K562 (cell line): ENCODE results near the gene GFOD2. TPM values are rescaled to one million over a fixed set of nuclear protein-coding genes. Genes with fewer than 3 reads are reported as not detected.

ENCODE experiments used
- CHD4 ChIP-seq: fragments of 200-600 bp; sonication (generic); IDR thresholded peaks from 3 replicates; pipeline ENCODE4 v1.6.1; 2012; ENCODE audit warnings: low read depth, mild to moderate bottlenecking, mixed read lengths, low read length, inconsistent platforms; ENCODE audit not compliant: insufficient read depth, insufficient replicate concordance, poor library complexity, severe bottlenecking
- GTF2E2 ChIP-seq: fragments of 200-800 bp; sonication (Bioruptor generic); IDR thresholded peaks from 2 replicates; pipeline ENCODE4 v1.6.1; 2016; ENCODE audit warnings: missing genetic modification characterization, missing compliant biosample characterization
- KLF6 ChIP-seq: fragments of 250-450 bp; sonication (Bioruptor Pico); IDR thresholded peaks from 2 replicates; pipeline ENCODE4 v1.4.0; 2020; ENCODE audit warnings: mild to moderate bottlenecking, moderate library complexity, borderline replicate concordance
- MIER1 ChIP-seq: fragments of 450-650 bp; IDR thresholded peaks from 2 replicates; pipeline ENCODE4 v1.6.1; 2016; ENCODE audit warnings: antibody characterized with exemption, mild to moderate bottlenecking, low read depth
- MTA2 ChIP-seq: fragments of 450-650 bp; IDR thresholded peaks from 2 replicates; pipeline ENCODE4 v1.6.1; 2016; ENCODE audit warnings: low read depth
- NR2F6 ChIP-seq: fragments of 450-650 bp; formaldehyde crosslinking; IDR thresholded peaks from 2 replicates; pipeline ENCODE4 v1.4.0; 2020; ENCODE audit warnings: mild to moderate bottlenecking
- RBM15 ChIP-seq: fragments of 200-400 bp; formaldehyde crosslinking; IDR thresholded peaks from 2 replicates; pipeline ENCODE4 v1.6.1; 2018; ENCODE audit warnings: mild to moderate bottlenecking, low read length, moderate library complexity; ENCODE audit not compliant: insufficient read depth
- XRCC5 ChIP-seq: fragments of 200-400 bp; formaldehyde crosslinking; IDR thresholded peaks from 2 replicates; pipeline ENCODE4 v1.6.1; 2017; ENCODE audit warnings: low read depth, mild to moderate bottlenecking, low read length
- ZBTB7A ChIP-seq: IDR thresholded peaks from 2 replicates; pipeline ENCODE4 v1.6.1; 2011; ENCODE audit warnings: low read depth, mild to moderate bottlenecking, low read length, moderate library complexity, borderline replicate concordance; ENCODE audit not compliant: control insufficient read depth
- ZNF12 ChIP-seq: sonication (generic); formaldehyde crosslinking; IDR thresholded peaks from 2 replicates; pipeline ENCODE4 v1.4.0; 2020; ENCODE audit warnings: mild to moderate bottlenecking, missing genetic modification reagents
- ZNF134 ChIP-seq: fragments of 250-450 bp; sonication (Bioruptor Pico); conservative IDR thresholded peaks from 2 replicates; pipeline ENCODE4 v1.4.0; 2020
- ZNF551 ChIP-seq: fragments of 250-450 bp; sonication (Bioruptor Pico); IDR thresholded peaks from 2 replicates; pipeline ENCODE4 v1.5.0; 2021; ENCODE audit warnings: mild to moderate bottlenecking, moderate library complexity
- ZNF57 ChIP-seq: fragments of 450-650 bp; formaldehyde crosslinking; IDR thresholded peaks from 2 replicates; pipeline ENCODE4 v1.4.0; 2020; ENCODE audit warnings: mild to moderate bottlenecking, moderate library complexity
- ZNF586 ChIP-seq: fragments of 450-650 bp; formaldehyde crosslinking; conservative IDR thresholded peaks from 2 replicates; pipeline ENCODE4 v1.4.0; 2020; ENCODE audit warnings: mild to moderate bottlenecking, moderate library complexity
- ZNF695 ChIP-seq: fragments of 450-650 bp; formaldehyde crosslinking; IDR thresholded peaks from 2 replicates; pipeline ENCODE4 v1.4.0; 2020; ENCODE audit warnings: mild to moderate bottlenecking, moderate library complexity
- polyA plus RNA-seq, 8 experiments: library from polyadenylated mRNA; depleted of rRNA in 4 of 8; stranded (reverse) in 5 of 8; unstranded in 3 of 8; fragments of >200 nt; fragmentation: Nextera tagmentation in 2 of 8; fragmentation: Illumina TruSeq in 1 of 8; extraction: Ambion mirVana in 2 of 8; extraction: Trizol in 1 of 8; gene quantifications; 2 replicates each; pipeline versions ENCODE4 v1.2.1 to v1.2.3, GENCODE V29; 2011 to 2014; ENCODE audit warnings: inconsistent platforms in 1 of 8, missing spikeins in 1 of 8
- total RNA-seq, 7 experiments: library from RNA; depleted of rRNA in 6 of 7; stranded (reverse); fragments of >200 nt in 6 of 7; fragmentation: Illumina TruSeq in 2 of 7; extraction: Trizol in 2 of 7; gene quantifications; 2 replicates each; pipeline versions ENCODE4 v1.2.1 to v1.2.3, GENCODE V29; 2011 to 2021; ENCODE audit warnings: low replicate concordance in 1 of 7
- TF ChIP-seq, protein P1 (sequence below): fragments of 250-450 bp; sonication (Bioruptor Pico); IDR thresholded peaks from 2 replicates; pipeline ENCODE4 v1.4.0; 2020; ENCODE audit warnings: mild to moderate bottlenecking, moderate library complexity, borderline replicate concordance
- TF ChIP-seq, protein P2 (sequence below): fragments of 250-450 bp; sonication (Bioruptor Pico); IDR thresholded peaks from 2 replicates; pipeline ENCODE4 v1.6.1; 2021; ENCODE audit warnings: mild to moderate bottlenecking
- TF ChIP-seq, protein P3 (sequence below): fragments of 200-800 bp; sonication (Bioruptor generic); IDR thresholded peaks from 2 replicates; pipeline ENCODE4 v1.6.1; 2016; ENCODE audit warnings: missing genetic modification characterization, missing compliant biosample characterization
- TF ChIP-seq, protein P4 (sequence below): fragments of 450-650 bp; formaldehyde crosslinking; IDR thresholded peaks from 2 replicates; pipeline ENCODE4 v1.4.0; 2020; ENCODE audit warnings: mild to moderate bottlenecking

GFOD2 gene
- total and polyA plus RNA-seq, 9 of the 15 experiments (the other 6 are each of a cell fraction or from before 2014, with no cell fraction given) = 1.9 to 15.8 (median 11.1) TPM

DNA sequence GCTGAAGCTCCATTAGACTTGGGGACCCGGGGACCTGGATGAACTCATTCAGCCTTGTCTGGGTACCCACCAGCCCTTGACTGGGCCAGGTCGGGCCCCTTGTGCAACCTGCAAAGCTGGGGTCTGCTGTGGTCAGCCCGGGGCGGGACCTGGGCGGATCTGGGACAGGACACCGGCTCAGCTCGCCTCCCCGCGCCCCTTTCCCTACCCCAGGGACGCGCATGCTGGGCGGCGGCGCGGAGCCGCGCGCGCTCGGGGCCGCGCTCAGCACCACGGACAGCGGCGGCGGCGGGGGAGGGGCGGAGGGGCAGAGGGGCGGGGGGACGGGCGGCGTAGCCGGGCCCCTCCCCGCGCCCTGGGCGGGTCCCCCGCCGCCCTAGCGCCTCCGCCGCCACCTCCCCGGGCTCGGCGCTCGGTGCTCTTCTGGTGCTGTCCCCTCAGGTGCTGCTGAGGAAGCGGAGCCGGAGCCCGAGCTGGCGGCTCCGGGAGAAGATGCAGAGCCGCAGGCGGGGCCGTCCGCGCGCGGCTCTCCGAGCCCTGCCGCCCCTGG lies 66.5 kb downstream of the GFOD2 start (continued):
- TF ChIP-seq ZNF12 (CRISPR knock-in tag) = no peak
- TF ChIP-seq, protein P1, sequence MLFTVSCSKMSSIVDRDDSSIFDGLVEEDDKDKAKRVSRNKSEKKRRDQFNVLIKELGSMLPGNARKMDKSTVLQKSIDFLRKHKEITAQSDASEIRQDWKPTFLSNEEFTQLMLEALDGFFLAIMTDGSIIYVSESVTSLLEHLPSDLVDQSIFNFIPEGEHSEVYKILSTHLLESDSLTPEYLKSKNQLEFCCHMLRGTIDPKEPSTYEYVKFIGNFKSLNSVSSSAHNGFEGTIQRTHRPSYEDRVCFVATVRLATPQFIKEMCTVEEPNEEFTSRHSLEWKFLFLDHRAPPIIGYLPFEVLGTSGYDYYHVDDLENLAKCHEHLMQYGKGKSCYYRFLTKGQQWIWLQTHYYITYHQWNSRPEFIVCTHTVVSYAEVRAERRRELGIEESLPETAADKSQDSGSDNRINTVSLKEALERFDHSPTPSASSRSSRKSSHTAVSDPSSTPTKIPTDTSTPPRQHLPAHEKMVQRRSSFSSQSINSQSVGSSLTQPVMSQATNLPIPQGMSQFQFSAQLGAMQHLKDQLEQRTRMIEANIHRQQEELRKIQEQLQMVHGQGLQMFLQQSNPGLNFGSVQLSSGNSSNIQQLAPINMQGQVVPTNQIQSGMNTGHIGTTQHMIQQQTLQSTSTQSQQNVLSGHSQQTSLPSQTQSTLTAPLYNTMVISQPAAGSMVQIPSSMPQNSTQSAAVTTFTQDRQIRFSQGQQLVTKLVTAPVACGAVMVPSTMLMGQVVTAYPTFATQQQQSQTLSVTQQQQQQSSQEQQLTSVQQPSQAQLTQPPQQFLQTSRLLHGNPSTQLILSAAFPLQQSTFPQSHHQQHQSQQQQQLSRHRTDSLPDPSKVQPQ (CRISPR knock-in tag) = no peak
- no peak for TF ChIP-seq XRCC5
- TF ChIP-seq, protein P2, sequence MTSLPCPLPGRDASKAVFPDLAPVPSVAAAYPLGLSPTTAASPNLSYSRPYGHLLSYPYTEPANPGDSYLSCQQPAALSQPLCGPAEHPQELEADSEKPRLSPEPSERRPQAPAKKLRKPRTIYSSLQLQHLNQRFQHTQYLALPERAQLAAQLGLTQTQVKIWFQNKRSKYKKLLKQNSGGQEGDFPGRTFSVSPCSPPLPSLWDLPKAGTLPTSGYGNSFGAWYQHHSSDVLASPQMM (CRISPR knock-in tag) = no peak
- TF ChIP-seq MIER1 = peak; percentile 67; the same call in 1 of the 2 replicates
- no peak for TF ChIP-seq ZNF57 (CRISPR knock-in tag)
- no peak for TF ChIP-seq MTA2
- TF ChIP-seq, protein P3, sequence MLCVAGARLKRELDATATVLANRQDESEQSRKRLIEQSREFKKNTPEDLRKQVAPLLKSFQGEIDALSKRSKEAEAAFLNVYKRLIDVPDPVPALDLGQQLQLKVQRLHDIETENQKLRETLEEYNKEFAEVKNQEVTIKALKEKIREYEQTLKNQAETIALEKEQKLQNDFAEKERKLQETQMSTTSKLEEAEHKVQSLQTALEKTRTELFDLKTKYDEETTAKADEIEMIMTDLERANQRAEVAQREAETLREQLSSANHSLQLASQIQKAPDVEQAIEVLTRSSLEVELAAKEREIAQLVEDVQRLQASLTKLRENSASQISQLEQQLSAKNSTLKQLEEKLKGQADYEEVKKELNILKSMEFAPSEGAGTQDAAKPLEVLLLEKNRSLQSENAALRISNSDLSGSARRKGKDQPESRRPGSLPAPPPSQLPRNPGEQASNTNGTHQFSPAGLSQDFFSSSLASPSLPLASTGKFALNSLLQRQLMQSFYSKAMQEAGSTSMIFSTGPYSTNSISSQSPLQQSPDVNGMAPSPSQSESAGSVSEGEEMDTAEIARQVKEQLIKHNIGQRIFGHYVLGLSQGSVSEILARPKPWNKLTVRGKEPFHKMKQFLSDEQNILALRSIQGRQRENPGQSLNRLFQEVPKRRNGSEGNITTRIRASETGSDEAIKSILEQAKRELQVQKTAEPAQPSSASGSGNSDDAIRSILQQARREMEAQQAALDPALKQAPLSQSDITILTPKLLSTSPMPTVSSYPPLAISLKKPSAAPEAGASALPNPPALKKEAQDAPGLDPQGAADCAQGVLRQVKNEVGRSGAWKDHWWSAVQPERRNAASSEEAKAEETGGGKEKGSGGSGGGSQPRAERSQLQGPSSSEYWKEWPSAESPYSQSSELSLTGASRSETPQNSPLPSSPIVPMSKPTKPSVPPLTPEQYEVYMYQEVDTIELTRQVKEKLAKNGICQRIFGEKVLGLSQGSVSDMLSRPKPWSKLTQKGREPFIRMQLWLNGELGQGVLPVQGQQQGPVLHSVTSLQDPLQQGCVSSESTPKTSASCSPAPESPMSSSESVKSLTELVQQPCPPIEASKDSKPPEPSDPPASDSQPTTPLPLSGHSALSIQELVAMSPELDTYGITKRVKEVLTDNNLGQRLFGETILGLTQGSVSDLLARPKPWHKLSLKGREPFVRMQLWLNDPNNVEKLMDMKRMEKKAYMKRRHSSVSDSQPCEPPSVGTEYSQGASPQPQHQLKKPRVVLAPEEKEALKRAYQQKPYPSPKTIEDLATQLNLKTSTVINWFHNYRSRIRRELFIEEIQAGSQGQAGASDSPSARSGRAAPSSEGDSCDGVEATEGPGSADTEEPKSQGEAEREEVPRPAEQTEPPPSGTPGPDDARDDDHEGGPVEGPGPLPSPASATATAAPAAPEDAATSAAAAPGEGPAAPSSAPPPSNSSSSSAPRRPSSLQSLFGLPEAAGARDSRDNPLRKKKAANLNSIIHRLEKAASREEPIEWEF (CRISPR knock-in tag) = no peak
- TF ChIP-seq, protein P4, sequence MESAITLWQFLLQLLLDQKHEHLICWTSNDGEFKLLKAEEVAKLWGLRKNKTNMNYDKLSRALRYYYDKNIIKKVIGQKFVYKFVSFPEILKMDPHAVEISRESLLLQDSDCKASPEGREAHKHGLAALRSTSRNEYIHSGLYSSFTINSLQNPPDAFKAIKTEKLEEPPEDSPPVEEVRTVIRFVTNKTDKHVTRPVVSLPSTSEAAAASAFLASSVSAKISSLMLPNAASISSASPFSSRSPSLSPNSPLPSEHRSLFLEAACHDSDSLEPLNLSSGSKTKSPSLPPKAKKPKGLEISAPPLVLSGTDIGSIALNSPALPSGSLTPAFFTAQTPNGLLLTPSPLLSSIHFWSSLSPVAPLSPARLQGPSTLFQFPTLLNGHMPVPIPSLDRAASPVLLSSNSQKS = no peak
- TF ChIP-seq ZBTB7A = peak; percentile 76; the same call in 1 of the 2 replicates
- TF ChIP-seq KLF6 (CRISPR knock-in tag) = no peak
- TF ChIP-seq RBM15 = no peak
- TF ChIP-seq ZNF586 (CRISPR knock-in tag) = no peak
- TF ChIP-seq CHD4 = no peak
- TF ChIP-seq GTF2E2 (tag) = no peak
- TF ChIP-seq ZNF551 (CRISPR knock-in tag) = no peak
- no peak for TF ChIP-seq ZNF695
- TF ChIP-seq NR2F6 (CRISPR knock-in tag) = no peak
- TF ChIP-seq ZNF134 (CRISPR knock-in tag) = no peak
